GM21723 (cell line): ENCODE measurements around the gene RTN4R.

ENCODE experiments used
- ATAC-seq: cut with Tn5 transposase; IDR thresholded peaks from one replicate; pipeline ENCODE4 v1.9.1; 2021; ENCODE audit warnings: mild to moderate bottlenecking, moderate library complexity; ENCODE audit not compliant: unreplicated experiment

The RTN4R gene

GRCh38 chr22:20258584-20259326, 9.4 kb downstream of the RTN4R start:
- ATAC-seq, result no peak

GRCh38 chr22:20258021-20258299, 10.2 kb downstream of the RTN4R start:
- ATAC-seq, result no peak

GRCh38 chr22:20257212-20258020, 10.7 kb downstream of the RTN4R start:
- ATAC-seq, result no peak

- no peak for ATAC-seq
These were observed 11.4 kb downstream of the RTN4R start for GRCh38 chr22:20256551-20257211.

GRCh38 chr22:20256027-20256426, 12.1 kb downstream of the RTN4R start:
- no peak for ATAC-seq

- no peak for ATAC-seq
These were observed 12.9 kb downstream of the RTN4R start for GRCh38 chr22:20254975-20255946.

GRCh38 chr22:20253161-20253560, 15.0 kb downstream of the RTN4R start:
- no peak for ATAC-seq

- ATAC-seq, result no peak
These were observed 16.1 kb downstream of the RTN4R start for GRCh38 chr22:20251981-20252380.

- ATAC-seq, result no peak
These were observed 16.6 kb downstream of the RTN4R start for GRCh38 chr22:20251491-20251890.

- ATAC-seq, result no peak
These were observed 18.2 kb downstream of the RTN4R start for GRCh38 chr22:20249797-20250354.

- no peak for ATAC-seq
These were observed 19.6 kb downstream of the RTN4R start for GRCh38 chr22:20248461-20248978.

GRCh38 chr22:20247608-20248171, 20.4 kb downstream of the RTN4R start:
- no peak for ATAC-seq

- ATAC-seq, result no peak
These were observed 21.1 kb downstream of the RTN4R start for GRCh38 chr22:20247010-20247505.

GRCh38 chr22:20246368-20247009, 21.6 kb downstream of the RTN4R start:
- ATAC-seq, result no peak

- no peak for ATAC-seq
These were observed 22.3 kb downstream of the RTN4R start for GRCh38 chr22:20245577-20246367.

- no peak for ATAC-seq
These were observed 23.2 kb downstream of the RTN4R start for GRCh38 chr22:20244691-20245576.

- ATAC-seq, result no peak
These were observed 23.9 kb downstream of the RTN4R start for GRCh38 chr22:20244250-20244648.
